ENCODE data around the gene MOB1A. TPM values are rescaled to one million over a fixed set of nuclear protein-coding genes. Genes with fewer than 3 reads are reported as not detected.

MOB1A gene
- polyA plus RNA-seq, 1 donor (not counting 4 experiments of a cell fraction or from before 2014, with no cell fraction given): 92.4 TPM

DNA sequence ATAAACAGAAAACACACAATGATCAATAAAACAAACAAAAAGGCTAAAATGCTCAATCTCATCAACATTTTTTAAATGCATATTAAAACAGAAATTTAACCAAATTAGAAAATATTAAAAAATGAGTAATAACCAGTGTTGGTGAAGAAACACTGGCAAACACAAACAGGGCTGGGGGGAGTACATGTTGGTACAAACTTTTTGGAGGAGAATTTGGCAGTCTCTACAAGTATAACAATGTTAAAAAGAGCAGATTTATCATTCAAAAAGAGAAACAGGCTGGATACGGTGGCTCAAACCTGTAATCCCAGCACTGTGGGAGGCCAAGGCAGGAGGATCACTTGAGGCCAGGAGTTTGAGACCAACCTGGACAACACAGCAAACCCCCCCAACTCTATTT, 13.9 kb downstream of the MOB1A start:
- Histone ChIP-seq H4K20me1 (ENCODE audit: control insufficient read depth, extremely low read depth, insufficient read depth, low read length) (peaks cover 6% of the 10 kb centered on the region), H3K27ac (ENCODE audit: control insufficient read depth, insufficient read depth, low read length) (no peak overlapping the region), H3K9ac (ENCODE audit: control insufficient read depth, extremely low read depth, insufficient read depth, low read length) (no peak overlapping the region), H3K79me2 (ENCODE audit: control insufficient read depth, insufficient read depth, low read length) (peaks cover 26% of the 10 kb centered on the region), H2AFZ (ENCODE audit: control insufficient read depth, low read length) (no peak overlapping the region), H3K27me3 (ENCODE audit: control insufficient read depth, extremely low read depth, insufficient read depth, low read length) (no peaks in the 10 kb centered on the region), H3K4me2 (ENCODE audit: control insufficient read depth, extremely low read depth, insufficient read depth, low read depth, low read length) (no peak overlapping the region), H3K9me1 (ENCODE audit: control insufficient read depth, extremely low read depth, insufficient read depth, low read length) (no peaks in the 10 kb centered on the region), H3K36me3 (ENCODE audit: control insufficient read depth in 2 of 2, extremely low read depth in 1 of 2, insufficient read depth in 2 of 2, low read length in 2 of 2) (peaks cover 13 to 15% of the 10 kb centered on the region in 2 experiments), H3K4me3 (ENCODE audit: control insufficient read depth in 2 of 3, extremely low read depth in 1 of 3, insufficient read depth in 2 of 3, low read depth in 1 of 3, low read length in 3 of 3) (no peak overlapping the region), H3K9me3 (ENCODE audit: control insufficient read depth, low read depth, low read length) (no peaks in the 10 kb centered on the region), H3K4me1 (ENCODE audit: control insufficient read depth, extremely low read depth, insufficient read depth, low read length) (no peaks in the 10 kb centered on the region)
- FAIRE-seq (no peak), DNase-seq (ENCODE audit: low read depth, low spot score) (no peak)
- TF ChIP-seq, protein P1, sequence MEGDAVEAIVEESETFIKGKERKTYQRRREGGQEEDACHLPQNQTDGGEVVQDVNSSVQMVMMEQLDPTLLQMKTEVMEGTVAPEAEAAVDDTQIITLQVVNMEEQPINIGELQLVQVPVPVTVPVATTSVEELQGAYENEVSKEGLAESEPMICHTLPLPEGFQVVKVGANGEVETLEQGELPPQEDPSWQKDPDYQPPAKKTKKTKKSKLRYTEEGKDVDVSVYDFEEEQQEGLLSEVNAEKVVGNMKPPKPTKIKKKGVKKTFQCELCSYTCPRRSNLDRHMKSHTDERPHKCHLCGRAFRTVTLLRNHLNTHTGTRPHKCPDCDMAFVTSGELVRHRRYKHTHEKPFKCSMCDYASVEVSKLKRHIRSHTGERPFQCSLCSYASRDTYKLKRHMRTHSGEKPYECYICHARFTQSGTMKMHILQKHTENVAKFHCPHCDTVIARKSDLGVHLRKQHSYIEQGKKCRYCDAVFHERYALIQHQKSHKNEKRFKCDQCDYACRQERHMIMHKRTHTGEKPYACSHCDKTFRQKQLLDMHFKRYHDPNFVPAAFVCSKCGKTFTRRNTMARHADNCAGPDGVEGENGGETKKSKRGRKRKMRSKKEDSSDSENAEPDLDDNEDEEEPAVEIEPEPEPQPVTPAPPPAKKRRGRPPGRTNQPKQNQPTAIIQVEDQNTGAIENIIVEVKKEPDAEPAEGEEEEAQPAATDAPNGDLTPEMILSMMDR (optimal IDR thresholded peaks at IDR 0.05 in 1 of 3, IDR thresholded peaks at IDR 0.05 in 1 of 3, conservative IDR thresholded peaks at IDR 0.05 in 1 of 3; ENCODE audit: extremely low read depth in 1 of 3, insufficient read depth in 2 of 3, low read length in 3 of 3): no peak
- TF ChIP-seq EZH2 (IDR thresholded peaks at IDR 0.05; ENCODE audit: low read length): no peak
- dilution Hi-C loops (cut with MboI; ENCODE audit: extremely low pct_ligation_motif_present, low sequenced_read_pairs): no loop called here

DNA sequence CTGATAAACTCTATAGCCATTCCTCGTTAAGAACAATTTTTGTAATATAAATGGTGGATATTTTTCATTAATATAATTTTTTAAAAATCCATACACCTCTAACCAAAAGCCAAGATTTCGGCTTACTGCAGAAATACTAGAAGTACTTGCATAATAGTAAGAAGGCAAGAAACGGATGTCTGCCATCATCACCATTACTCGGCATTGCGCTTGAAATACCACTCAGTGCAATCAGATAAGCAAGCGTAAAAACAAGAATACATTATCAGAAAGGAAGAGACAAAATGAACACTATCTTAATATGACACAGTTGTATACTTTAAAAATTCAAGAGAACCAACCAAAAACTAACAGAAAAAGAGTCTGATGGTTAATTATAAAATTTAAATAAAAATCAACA, 15.7 kb downstream of the MOB1A start:
- peaks cover 21% of the 10 kb centered on the region for H3K79me2 ChIP-seq (ENCODE audit: control insufficient read depth, insufficient read depth, low read length)

More for the DNA sequence above, 15.7 kb downstream of the MOB1A start:
- dilution Hi-C loops (cut with MboI; ENCODE audit: extremely low pct_ligation_motif_present, low sequenced_read_pairs): no loop called here
- FAIRE-seq (no peak), DNase-seq (ENCODE audit: low read depth, low spot score) (no peak)
- no peaks in the 10 kb centered on the region for H3K9me1 ChIP-seq (ENCODE audit: control insufficient read depth, extremely low read depth, insufficient read depth, low read length)
- TF ChIP-seq EZH2 (IDR thresholded peaks at IDR 0.05; ENCODE audit: low read length): no peak
- TF ChIP-seq, protein P1 (optimal IDR thresholded peaks at IDR 0.05 in 1 of 3, IDR thresholded peaks at IDR 0.05 in 1 of 3, conservative IDR thresholded peaks at IDR 0.05 in 1 of 3; ENCODE audit: extremely low read depth in 1 of 3, insufficient read depth in 2 of 3, low read length in 3 of 3): no peak
- H2AFZ ChIP-seq (ENCODE audit: control insufficient read depth, low read length): no peak overlapping the region
- no peaks in the 10 kb centered on the region for H3K27me3 ChIP-seq (ENCODE audit: control insufficient read depth, extremely low read depth, insufficient read depth, low read length)
- no peak overlapping the region for H3K9ac ChIP-seq (ENCODE audit: control insufficient read depth, extremely low read depth, insufficient read depth, low read length)
- H3K4me2 ChIP-seq (ENCODE audit: control insufficient read depth, extremely low read depth, insufficient read depth, low read depth, low read length): no peak overlapping the region
- peaks cover 15 to 18% of the 10 kb centered on the region in 2 experiments for H3K36me3 ChIP-seq (ENCODE audit: control insufficient read depth in 2 of 2, extremely low read depth in 1 of 2, insufficient read depth in 2 of 2, low read length in 2 of 2)
- peaks cover 3% of the 10 kb centered on the region for H4K20me1 ChIP-seq (ENCODE audit: control insufficient read depth, extremely low read depth, insufficient read depth, low read length)
- no peaks in the 10 kb centered on the region for H3K4me1 ChIP-seq (ENCODE audit: control insufficient read depth, extremely low read depth, insufficient read depth, low read length)
- H3K4me3 ChIP-seq (ENCODE audit: control insufficient read depth in 2 of 3, extremely low read depth in 1 of 3, insufficient read depth in 2 of 3, low read depth in 1 of 3, low read length in 3 of 3): no peak overlapping the region
- H3K9me3 ChIP-seq (ENCODE audit: control insufficient read depth, low read depth, low read length): no peaks in the 10 kb centered on the region
- no peak overlapping the region for H3K27ac ChIP-seq (ENCODE audit: control insufficient read depth, insufficient read depth, low read length)

All from keratinocyte (primary cell).